Raji (cell line): ENCODE measurements around the gene IL5RA.

Experiments
- POLR2A ChIP-seq: IDR thresholded peaks from 2 replicates; pipeline ENCODE4 v1.6.1; 2011; ENCODE audit warnings: low read depth, low read length, control low read depth; ENCODE audit not compliant: insufficient read depth

The IL5RA gene

GRCh38 chr3:3084890-3085289 is 25.3 kb downstream of the IL5RA start:
- TF ChIP-seq POLR2A: no peak

- no peak for TF ChIP-seq POLR2A
Observed at GRCh38 chr3:3082234-3082924, 27.8 kb downstream of the IL5RA start.

DNA sequence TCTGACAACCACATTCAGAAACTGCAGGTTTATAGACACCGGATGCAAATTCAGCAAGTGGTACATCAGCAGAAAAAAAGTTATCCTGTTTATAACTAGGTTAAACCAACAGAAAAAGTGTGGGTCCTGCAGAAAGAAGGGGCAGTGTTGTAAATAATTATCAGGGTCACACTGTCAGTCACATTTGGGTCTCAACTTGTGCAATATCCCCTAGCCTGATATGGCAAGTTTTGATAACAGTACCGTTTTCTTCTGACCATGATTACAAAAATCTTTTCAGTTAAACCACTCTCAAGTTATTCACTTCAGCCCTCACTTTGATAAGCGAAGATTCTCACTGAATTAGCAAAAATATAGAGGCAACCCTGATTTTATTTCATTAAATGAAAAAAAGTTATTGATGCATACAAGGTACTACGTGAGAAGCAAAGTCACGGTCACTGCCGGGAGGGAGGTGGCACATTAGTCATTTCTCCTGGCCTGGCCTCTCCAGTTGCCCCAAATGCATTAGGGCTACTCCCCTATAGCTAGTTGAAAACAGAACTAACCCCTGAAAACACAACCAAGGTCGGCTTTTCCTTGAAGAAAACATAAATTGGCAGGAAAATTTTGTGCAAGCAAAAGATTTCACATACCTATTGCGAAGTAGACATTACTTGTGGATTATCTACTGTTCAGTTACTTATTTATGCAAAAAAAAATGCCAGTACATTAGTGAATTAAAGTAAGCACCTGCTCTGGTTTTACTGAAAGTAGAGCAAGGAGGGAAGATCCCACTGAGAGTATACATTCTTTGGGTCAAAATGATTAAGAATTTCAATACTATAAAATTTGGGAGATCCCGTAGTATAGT is 28.6 kb downstream of the IL5RA start:
- TF ChIP-seq POLR2A: no peak

- TF ChIP-seq POLR2A: no peak
Observed at GRCh38 chr3:3080309-3080708, 29.9 kb downstream of the IL5RA start.

DNA sequence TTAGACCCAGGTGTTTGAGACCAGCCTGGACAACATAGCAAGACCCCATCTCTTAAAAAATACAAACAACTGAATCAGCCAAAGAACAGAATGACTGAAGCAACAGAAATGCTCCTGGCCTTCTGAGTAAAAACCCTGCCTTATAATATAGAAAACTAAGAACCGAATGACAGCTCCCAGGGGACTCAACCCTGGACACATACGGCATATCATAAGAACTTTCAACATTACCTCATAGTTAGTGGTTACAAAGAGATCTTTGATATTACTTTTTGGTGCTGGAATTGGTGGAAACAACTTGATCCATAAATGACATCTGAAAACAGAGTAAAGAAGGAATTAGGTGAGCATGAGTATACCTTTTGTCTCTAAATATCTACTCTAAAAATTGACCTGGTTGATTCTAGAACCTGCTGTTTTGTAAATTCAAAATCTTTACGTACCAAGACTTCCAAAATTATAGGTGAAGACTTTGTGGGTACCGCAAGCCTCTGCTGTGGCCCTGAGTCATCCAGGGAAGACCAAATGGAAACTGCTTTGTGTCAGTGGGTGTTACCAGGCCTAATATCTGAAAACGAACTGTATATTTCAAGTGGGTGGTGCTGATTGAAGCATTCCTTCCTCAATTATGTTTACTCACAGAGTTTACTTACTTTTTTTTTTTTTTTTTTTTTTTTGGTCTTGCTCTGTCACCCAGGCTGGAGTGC is 35.5 kb downstream of the IL5RA start:
- TF ChIP-seq POLR2A: no peak

DNA sequence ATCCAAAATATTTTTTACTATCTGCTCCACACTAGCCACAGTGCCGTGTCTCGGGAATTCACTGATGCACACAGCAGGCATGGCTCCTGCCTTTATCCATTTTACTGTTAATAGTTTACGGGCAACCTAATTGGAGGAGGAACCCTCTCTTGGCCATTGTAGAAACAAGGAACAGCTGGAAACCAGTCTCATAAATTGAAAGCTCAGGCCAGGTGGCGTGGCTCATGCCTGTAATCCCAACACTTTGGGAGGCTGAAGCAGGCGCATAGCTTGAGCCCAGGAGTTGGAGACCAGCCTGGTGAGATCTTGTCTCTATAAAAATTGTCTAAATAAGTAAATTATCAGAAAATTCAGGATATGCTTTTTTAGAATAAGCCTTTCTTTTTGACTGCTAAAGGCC is 39.0 kb downstream of the IL5RA start:
- TF ChIP-seq POLR2A: no peak

GRCh38 chr3:3069723-3070122 is 40.5 kb downstream of the IL5RA start:
- TF ChIP-seq POLR2A: no peak

DNA sequence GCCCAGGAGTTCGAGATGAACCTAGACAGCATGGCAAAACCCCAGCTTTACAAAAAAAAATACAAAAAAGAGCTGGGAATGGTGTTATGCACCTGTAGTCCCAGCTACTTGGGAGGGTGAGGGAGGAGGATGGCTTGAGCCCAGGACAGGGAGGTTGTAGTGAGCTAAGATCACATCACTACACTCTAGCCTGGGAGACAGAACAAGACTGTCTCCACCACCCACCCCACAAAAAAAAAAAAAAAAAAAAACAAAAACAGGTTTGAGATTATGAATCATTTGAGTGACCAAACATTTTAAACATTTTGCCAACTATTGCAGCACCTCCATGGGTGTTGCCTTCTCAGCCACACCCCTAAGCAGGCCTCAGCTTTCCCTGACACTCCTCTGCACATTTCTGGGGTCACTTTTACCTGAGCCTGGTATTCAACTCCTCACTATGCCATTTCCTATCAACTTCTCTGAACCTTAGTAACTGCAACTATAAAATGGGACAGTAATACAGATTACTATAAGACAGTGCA is 41.8 kb downstream of the IL5RA start:
- TF ChIP-seq POLR2A: no peak

GRCh38 chr3:3066910-3067309 is 43.3 kb downstream of the IL5RA start:
- TF ChIP-seq POLR2A: no peak

- TF ChIP-seq POLR2A: no peak
Observed at GRCh38 chr3:3066378-3066777, 43.8 kb downstream of the IL5RA start.

DNA sequence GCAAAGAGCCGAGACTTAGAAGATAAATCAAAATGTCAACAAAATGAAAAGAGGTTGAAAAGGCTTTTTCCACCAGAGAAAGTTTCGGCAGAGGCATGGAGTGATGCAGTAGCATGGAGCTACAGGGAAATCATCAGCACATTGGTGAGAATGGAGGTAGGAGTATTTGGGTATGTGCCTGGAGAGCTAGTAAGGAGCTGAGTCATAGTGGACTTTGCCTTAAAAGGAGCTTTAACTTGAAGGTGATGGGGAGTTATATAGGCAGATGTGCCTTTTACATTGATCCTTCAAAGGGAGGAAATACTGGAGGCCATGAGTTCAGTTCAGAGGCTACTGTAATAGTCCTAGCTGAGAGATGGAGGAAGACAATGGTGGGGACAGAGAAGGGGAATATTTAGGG is 44.3 kb downstream of the IL5RA start:
- TF ChIP-seq POLR2A: no peak

- no peak for TF ChIP-seq POLR2A
Observed at GRCh38 chr3:3064297-3064696, 45.9 kb downstream of the IL5RA start.

GRCh38 chr3:3059645-3060044 is 50.5 kb downstream of the IL5RA start:
- no peak for TF ChIP-seq POLR2A

DNA sequence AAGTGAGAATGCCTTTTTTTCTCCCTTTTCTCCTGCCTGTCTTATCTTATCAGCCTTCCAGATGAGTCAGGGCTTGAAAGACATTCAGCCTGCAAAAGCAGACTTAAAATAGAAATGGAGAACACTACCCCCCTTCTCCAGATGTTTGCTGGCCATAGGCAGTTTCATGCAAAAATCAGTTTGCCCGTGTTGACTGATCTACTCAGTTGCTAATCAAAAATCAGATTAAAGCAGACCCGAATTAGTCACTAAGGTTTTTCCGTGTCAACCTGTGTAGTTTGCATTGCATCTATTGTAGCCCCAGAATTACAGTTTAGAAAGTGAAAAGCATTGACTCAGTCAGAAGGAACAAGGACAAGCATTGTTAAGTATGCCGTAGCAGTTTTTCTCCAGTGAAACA is 56.2 kb downstream of the IL5RA start:
- TF ChIP-seq POLR2A: no peak

- no peak for TF ChIP-seq POLR2A
Observed at GRCh38 chr3:3038201-3038991, 71.8 kb downstream of the IL5RA start.
